HG02852 (cell line): ENCODE results near the gene ARHGAP33.
A peak's percentile ranks its signal among the peaks of the same experiment; 100 is the strongest.

Source experiments
- ATAC-seq: cut with Tn5 transposase; IDR thresholded peaks from one replicate; pipeline ENCODE4 v1.9.1; 2021; ENCODE audit warnings: mild to moderate bottlenecking, moderate library complexity; ENCODE audit not compliant: unreplicated experiment

ARHGAP33 gene

GRCh38 chr19:35740108-35740422, 35.3 kb upstream of the ARHGAP33 start:
- ATAC-seq = no peak

GRCh38 chr19:35740423-35741202, 34.8 kb upstream of the ARHGAP33 start:
- peak; percentile 56 for ATAC-seq

DNA sequence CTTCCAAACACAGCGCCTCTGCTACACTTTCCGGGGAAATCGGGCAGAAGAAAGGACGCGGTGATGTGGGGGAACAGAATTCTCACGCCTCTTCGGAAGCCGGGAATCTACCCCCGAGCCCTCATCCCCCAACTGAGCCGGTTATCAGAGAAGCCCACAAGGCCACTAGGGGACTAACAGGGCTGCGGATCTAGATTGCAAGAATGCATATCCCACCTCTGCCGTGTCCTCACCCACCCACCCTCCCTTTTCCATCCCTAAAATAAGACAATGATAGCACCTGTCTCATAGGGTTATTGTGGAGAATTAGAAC, 34.2 kb upstream of the ARHGAP33 start:
- ATAC-seq = no peak

DNA sequence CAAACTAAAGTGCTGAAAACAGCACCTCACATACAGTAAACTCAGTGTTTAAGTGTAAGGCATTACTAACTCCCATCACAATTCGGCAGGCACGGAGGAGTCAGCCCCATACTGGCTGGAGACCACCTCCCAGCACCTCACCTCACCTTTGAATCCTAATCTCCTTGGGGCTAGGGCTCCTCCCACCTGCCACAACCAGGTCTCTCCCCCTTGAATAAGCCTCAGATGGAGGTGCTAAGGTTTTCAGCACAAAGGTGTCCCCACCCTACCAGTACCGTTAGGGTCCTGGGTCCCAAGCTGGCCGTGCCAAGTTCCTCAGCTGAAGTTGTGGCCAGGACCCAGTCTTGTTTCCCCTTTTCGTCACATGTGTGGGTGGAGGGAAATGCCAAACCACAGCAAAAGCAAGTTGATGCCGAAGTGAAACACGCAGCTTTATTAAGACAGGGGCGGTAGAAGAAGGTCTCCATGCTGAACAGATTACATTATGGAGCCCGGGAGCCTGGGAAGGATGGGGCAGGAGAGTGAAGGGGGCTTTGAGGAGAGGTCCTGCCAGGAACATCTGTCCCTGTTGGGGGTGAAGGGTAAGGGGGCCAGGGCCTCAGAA, 33.1 kb upstream of the ARHGAP33 start, which contains the start of gene IGFLR1:
Gene IGFLR1 (minus strand): TSS at position 332 of the 604 bp plus-strand sequence. CDS start 1,272 bp downstream, outside the sequence.
- ATAC-seq = no peak

DNA sequence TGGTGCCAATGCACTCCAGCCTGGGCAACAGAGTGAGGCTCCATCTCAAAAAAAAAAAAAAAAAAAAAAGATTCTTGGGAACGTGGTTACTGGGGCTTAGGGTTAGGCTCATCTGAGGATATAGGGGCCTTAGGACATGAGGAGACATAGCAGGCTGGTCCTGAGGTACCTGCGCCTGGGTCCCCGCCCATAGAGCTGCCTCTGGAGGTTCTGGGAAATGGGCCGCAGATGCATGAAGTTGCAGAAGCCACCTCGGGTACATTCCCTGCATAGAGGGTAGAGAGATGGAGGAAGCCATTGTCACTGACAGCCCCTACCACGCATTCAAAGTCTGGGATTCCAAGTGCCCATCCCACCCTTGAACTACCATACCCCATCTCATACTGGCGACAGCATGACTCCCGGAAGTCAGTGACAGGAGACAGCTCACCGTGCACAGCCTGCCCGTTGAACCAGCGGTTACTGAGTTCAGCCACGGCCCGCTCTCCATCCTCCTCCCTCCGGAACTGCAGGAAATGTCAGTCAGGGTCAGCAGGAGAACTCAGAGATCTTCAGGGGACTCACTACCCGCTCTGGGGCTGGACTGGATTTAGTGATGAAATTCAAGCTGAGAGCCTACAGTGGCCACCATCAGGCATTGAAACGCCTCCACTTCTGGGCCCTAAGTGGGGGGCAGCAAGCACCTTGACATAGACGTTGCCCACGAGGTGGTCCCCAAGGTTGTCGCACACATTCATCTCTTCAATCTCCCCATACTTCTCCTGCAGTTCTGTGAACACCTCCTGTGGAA, 31.5 kb upstream of the ARHGAP33 start:
- ATAC-seq = no peak

DNA sequence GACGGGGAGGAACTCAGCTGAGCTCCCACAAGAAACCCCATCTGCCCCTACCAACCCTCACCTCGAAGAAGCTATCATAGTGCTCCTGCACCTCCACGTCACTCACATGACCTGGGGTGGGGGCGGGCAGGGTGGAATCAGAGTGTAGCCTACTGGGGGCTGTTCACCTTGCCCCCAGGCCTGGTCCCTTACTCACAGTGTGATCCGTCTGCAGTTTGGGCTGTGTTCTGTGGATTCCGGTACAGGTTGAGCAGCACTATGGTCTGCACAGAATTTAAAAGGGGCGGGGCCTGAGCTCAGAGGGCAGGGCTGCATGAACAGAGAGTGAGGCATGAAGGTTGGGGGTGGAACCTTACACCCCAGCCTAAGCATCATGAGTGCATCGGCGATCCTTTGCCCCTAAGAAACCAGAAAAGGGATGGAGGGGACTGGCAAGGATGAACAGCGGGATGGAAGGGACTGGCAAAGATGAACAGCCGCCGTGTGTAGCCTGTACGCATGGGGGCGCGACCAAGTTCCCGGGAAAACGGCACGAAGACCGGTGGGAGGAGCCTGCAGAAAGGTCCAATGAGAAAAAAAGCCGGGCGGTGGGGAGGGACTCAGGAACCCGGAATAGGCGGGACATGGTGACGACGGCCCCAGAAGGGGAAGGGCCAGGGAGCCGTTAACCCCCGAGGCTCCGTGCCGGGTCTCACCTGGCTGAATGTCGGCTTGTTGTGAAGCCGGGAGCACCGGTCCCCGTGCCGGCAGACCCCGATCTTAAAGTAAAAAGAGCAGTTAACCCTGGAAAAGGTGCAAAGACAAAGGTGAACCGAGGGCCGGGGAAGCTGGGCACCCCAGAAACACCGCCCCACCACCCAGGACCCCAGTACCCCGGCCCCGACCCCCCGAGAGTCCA, 30.7 kb upstream of the ARHGAP33 start:
- peak; percentile 36 for ATAC-seq

GRCh38 chr19:35745328-35746086, 29.9 kb upstream of the ARHGAP33 start, which contains the start of the genes PSENEN and U2AF1L4:
PSENEN (plus strand) TSS chr19:35745651; CDS start chr19:35745931, 280 bp downstream.
U2AF1L4 (minus strand) TSS chr19:35745418; CDS start chr19:35745391, 27 bp downstream.
- peak; percentile 37 for ATAC-seq

GRCh38 chr19:35746087-35746462, 29.3 kb upstream of the ARHGAP33 start:
- ATAC-seq = no peak

- ATAC-seq = no peak
These were observed 28.8 kb upstream of the ARHGAP33 start for GRCh38 chr19:35746531-35746930.

DNA sequence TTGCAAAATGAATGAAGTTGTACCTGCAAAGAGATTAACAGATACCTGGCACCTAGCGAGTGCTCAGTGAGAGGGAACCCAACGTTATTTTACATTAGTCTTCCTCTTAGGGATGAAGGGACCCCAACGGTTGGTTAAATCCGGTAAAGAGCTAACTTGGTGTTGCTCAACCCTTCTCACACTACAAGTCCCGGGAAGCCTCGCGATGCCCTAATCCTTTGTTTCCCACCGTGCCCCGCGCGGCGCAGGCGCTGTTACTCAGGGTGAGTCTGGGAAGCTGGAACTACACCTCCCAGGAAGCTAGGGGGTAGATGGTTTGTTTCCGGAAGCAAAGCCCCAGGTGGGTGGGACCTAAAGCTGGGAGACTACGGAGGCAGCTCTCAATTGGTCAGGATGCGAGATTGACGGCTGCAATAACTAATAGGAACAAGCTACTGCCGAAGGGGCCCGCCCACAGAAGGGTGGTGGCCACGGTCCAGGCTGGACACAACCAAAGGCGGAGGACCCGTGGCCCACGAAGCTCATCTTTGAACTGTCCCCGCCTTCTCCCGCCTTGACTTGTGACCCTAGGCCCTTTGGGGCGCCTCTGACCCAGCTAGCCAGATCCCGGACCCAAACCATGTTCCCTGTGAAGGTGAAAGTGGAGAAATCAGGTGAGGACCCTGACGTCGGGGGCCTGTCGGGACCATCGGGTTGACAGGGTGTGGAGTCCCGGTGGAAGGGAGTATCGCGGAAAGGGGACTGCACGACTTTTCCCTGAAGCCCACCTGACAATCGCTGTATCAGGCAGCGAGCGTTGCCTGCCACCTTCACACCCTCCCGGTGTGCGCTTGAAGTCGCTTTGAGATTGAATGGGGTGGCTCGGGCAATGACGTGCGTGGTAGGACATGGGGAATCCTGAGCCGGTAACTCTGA, 27.0 kb upstream of the ARHGAP33 start, which contains the start of gene LIN37:
Gene LIN37 (plus strand): TSS at position 471 of the 915 bp plus-strand sequence. CDS start 149 bp downstream, at position 620.
- peak; percentile 72 for ATAC-seq

- ATAC-seq = no peak
These were observed 25.2 kb upstream of the ARHGAP33 start for GRCh38 chr19:35750167-35750566.

GRCh38 chr19:35751839-35752745, 23.3 kb upstream of the ARHGAP33 start:
- ATAC-seq = no peak

DNA sequence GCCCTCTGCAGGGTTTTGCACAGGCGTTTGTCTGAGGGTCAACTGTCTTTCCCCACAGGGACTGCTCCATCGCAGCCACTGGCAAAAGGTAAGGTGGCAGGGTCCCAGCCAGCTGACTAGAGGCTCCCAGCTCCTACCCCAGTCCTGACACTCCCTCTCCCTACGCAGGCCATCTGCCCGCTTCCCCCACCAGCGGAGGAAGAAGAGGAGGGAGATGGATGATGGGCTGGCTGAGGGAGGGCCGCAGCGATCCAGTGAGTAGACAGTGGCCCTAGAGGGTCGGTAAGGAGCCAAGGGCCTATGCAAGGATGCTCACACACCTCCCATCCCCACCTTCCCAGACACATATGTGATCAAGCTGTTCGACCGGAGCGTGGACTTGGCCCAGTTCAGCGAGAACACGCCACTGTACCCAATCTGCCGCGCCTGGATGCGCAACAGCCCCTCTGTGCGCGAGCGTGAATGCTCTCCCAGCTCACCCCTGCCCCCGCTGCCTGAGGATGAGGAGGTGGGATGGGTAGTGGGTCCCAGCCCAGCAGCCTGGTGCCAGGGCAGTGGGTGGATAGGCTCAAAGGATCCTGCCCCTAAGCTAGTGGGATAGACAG, 22.5 kb upstream of the ARHGAP33 start:
- no peak for ATAC-seq

DNA sequence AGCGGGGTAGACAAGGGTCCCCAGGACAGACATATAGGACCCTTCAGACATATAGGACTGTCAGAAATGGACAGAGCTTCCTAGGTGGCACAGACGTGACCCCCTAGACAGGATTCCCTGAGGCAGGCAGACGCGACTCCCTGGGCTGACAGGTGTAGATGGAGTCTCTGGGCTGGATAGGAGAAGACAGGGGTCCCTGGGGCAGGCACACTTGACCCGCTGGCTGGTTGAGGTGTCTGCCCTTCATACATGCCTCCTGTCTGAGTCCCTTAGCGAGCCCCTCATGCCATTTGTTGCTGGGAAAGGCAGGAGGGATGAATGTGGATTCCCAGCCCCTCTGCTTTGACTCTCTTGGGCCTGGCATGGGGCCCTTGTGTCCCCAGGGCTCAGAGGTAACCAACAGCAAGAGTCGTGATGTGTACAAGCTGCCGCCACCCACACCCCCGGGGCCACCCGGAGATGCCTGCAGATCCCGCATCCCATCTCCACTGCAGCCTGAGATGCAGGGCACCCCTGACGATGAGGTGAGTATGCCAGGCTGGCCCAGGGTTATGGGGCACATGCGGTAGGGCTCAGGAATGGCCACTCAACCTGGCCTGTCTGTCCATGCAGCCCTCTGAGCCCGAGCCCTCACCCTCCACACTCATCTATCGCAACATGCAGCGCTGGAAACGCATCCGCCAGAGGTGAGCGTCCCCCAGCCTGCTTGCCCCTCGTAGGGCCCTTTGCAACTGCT, 21.6 kb upstream of the ARHGAP33 start:
- no peak for ATAC-seq

- ATAC-seq = no peak
These were observed 20.8 kb upstream of the ARHGAP33 start for GRCh38 chr19:35754370-35755130.

GRCh38 chr19:35755131-35755549, 20.2 kb upstream of the ARHGAP33 start:
- ATAC-seq = no peak
